Hippocampal formation (tissue), 2 donors: Measurements from ENCODE around the gene KCNK3.

Experiments used
- DNase-seq, 2 donors: peaks; one replicate each; lab custom pipeline; 2025; lab: John Stamatoyannopoulos, UW

Gene KCNK3

GRCh38 chr2:26691881-26692278 lies 642 bp upstream of the KCNK3 start:
- no peak for DNase-seq

- no peak for DNase-seq
Observed at GRCh38 chr2:26692897-26693849, 651 bp downstream of the KCNK3 start.

DNA sequence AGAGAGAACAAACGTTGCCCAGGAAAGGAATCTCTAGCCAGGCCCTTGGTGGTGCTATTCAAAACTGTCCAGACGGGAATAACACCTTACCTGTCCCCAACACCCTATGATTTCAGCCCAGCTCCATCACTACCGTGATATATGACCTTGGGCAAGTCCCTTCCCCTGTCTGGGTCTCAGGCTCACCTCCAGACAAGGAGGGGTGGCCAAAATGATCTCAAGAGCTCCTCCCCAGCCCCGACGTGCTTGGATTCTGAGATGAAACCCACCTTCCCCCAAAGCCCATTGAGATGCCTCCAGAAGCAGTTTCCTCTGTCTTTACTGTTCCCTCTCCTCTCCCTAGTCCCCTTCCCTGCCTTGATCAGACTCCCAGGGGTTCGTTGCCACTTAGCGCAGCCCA lies 1.5 kb downstream of the KCNK3 start:
- no peak for DNase-seq

DNA sequence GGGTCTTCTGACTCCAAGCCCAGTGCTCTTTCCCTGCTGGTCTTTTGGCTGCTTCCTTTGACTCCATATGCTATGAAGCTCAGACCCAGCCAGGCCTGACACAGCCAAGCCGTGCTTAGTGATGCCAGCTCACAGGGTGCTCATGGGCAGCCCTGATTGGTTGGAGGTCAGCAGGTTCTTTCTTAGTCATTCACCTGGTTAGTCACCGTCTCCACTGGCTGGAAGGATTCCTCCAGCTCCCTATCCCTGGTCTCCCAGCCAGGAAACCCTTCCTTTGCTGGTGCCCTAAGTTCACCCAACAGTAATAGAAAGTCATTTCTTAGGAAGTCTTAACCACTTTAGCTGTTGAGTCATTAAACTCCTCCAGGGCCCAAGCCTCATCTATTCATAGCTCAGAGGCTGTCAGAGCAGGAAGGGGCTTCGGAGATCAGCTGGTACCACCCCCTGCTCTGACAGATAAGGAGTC lies 3.9 kb downstream of the KCNK3 start:
- DNase-seq = no peak

DNA sequence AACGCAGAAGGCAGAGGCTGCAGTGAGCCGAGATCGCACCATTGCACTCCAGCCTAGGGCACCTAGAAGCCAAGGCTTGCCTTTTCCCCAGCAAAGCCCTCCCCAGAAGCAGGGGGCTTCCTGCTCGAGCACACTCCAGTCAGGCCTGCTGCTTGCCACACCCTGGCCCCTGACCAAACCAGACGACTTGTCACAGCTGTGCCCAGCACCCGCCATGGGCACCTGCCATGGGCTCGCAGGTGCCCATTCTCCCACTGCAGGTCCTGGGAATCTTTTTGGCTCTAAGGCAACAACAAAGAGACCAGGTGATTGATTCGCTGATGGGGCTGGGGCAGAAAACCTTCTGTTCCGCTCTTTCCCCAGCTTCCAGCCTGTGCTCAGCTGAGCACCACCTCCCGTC lies 4.9 kb downstream of the KCNK3 start:
- DNase-seq = no peak

DNA sequence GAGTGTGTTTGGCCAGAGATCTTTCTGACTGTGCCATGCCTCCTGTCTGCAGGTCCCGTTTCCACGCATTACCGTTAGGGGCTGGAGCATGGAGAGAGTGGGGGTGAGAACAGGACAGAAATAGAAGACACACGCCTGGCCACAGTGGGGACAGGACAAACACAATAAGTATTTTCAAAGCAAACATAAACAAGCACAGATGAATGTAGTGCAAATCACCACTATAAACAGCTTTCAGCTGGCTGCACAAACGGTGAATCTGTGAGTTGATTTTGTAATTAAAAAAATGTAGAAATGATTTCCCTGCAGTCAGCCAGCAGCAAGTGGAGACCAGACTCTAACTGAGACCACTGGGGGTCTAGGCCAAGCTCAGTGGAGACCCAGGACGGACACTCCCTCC lies 6.8 kb downstream of the KCNK3 start:
- no peak for DNase-seq

DNA sequence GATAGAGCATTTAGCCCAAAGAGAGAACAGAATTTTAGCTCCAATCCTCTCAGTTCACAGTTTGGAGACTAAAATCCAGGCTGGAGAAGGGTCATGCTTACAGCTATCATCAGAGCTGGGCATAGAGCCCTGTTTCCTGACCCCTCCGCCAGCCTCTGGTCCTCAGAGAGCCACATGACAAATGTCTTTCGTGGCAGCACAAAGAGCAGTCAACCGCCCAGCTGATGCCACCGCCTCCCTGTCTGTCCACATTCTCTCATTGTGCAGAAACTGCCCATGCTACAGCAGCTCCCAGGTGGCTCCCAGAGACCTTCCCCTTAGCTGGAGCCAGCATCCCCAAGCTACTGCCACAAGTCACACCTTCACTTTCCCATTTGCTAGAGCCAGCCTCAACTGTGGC lies 7.6 kb downstream of the KCNK3 start:
- DNase-seq = no peak

DNA sequence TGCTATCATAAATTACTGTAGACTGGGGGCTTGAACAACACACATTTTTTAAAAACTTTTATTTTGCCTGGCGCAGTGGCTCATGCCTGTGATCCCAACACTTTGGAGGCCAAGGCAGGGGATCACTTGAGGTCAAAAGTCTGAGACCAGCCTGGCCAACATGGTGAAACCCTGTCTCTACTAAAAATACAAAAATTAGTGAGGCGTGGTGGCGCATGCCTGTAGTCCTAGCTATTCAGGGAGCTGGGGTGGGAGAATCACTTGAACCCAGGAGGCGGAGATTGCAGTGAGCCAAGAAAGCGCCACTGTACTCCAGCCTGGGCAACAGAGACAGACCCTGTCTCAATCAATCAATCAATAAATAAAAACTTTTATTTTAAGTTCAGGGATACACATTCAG lies 9.1 kb downstream of the KCNK3 start:
- no peak for DNase-seq

GRCh38 chr2:26702025-26702424 lies 9.5 kb downstream of the KCNK3 start:
- no peak for DNase-seq

GRCh38 chr2:26704441-26704977 lies 12.0 kb downstream of the KCNK3 start:
- no peak for DNase-seq

- DNase-seq = no peak
Observed at GRCh38 chr2:26705126-26705525, 12.6 kb downstream of the KCNK3 start.

DNA sequence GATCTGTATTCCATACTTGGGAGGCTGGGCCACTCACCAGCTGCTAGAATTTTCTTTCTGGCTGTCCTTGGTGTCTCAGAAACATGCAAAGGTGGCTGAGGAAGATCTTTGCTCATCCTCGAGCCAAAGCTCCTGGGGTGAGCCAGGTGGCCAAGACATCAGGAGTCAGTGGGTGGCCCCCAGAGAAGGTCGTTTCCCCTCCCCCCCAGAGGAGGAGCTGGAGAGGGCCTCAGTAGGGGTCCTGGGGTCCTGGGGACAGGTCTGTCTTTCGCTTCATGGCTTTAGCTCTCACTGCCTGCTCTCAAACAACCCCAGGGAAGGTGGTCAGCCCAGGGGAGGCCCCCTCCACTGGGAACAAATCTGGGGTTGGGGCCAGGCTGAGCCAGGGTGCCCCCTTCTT lies 13.6 kb downstream of the KCNK3 start:
- DNase-seq = no peak

- DNase-seq = no peak
Observed at GRCh38 chr2:26706616-26707473, 14.3 kb downstream of the KCNK3 start.

DNA sequence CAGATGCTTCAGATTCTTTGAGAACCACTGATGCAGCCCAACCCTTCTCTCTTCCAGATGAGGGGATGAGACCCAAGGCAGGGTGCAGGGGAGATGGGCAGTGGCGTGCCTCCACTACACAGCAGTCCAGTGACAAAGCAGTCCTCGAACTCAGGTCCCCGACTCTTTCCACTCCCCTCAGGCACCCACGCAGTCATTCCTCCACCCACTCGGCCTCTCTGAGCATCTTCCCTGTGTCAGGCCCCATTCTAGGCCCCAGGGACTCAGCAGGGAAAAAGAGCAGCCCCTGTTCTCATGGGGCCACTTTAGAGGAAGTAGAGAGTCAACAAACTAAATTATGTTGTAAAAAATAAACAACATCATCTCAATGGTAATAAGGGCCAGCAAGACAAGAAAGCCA lies 15.2 kb downstream of the KCNK3 start:
- no peak for DNase-seq

- no peak for DNase-seq
Observed at GRCh38 chr2:26708457-26708856, 15.9 kb downstream of the KCNK3 start.

DNA sequence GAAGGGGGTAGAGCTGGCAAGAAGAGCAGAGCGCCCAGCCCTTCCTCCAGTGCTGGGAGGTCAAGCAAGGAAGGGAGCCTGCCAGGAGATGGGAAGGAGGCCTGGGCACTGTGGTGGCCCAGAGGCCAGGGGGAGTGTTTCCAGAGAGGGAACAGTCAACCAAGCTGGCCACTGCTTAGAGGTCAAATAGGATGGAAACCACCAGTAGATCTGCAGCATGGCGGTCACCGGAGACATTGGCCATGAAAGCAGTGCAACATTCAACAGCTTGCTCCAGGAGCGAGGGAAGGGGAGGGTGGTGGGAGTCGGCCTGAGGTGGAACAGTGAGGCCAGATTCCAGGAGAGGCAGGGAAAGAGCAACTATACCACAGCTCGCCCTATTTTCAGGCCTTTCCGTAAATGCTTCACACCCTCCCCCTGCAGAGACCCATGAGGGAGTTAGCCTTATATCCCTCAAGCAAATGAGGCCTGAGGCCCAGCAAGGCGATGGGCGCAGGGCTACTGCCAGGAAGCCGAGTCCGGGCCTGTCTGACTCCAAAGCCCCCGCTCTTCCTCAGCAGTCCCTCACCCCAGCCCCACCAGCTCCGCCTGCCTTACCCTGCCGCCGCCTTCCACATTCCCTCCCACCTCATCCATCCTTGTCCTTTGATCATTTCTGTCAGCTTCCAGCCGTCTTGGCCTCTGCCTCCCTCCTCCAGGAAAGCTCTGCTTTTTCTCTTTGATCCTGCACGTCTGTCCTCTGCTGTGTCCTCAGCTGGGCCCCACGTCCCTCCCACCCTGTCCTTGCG lies 17.0 kb downstream of the KCNK3 start:
- DNase-seq = no peak

GRCh38 chr2:26710145-26710544 lies 17.6 kb downstream of the KCNK3 start:
- DNase-seq = no peak

DNA sequence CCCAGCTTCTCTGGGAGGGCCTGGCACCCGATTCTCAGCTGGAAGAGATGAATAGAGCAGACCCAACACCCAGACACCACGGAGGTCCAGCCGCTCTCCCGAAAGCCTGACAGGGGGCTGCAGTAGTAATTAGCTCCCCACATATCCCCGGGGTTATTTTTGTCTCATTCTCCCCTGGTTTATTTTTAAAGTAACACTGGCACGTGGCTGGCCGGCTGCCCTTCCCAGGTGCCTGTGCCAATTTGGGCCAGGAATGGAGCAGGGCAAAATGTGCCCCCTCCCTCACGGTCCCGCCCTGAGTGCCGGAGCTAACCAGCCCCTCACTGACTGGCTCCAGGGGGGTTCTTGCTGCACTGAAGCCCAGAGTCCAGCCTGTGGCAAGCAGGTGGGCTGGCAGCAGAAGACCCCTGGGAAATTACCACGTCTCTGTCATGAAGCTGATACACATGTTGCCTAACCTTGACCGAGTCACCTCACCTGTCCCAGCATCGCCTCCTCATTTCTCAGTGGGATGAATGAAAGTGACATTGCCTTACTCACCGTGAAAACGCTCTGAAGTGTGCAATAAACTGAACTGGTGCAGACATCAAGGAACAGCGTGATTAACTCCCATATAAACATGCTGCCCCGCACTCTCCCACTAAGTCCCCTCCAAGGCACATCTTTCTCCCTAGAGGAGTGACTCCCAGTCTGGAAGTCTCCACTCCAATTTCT lies 18.4 kb downstream of the KCNK3 start:
- no peak for DNase-seq

DNA sequence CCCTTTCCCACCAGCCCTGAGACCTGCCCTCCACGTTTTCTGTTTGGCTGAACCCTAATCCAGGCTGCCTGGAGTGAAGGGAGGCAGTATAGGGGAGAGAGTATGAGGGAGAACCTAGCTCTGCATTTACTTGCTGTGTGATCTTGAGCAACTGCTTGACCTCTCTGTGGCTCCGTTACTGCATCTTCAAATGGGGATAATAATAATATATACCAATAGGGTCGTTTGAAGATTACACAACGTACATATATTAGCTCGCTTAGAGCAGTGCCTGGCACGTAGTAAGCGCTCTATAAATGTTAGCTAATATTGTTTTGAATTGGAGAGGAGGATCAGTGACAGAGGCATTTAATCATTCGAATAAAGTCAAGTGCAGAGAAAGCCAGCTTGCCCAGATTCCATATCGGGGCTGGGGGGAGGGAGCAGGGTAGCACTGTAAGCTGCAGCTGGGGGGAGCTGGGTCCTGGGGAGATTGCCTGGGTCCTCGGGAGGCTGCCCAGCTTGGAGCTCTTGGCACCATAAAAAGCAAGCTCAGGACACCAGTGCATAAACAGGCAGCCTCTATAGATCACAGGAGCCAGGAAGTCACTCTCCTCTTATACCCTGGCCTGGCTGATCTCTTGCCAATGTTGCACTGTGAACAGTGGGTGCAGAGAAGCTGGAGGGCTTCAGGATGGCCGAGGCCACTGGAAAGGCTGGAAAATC lies 19.1 kb downstream of the KCNK3 start:
- no peak for DNase-seq
